DOHH2 (cell line): ENCODE results near the gene PBRM1.

Experiments
- CTCF ChIP-seq: fragments of 200-600 bp; sonication (generic); IDR thresholded peaks from one replicate; pipeline ENCODE4 v1.5.1; 2014; ENCODE audit warnings: antibody characterized with exemption, mild to moderate bottlenecking, low read depth, low read length; ENCODE audit not compliant: poor library complexity, severe bottlenecking
- EZH2phosphoT487 ChIP-seq: fragments of 200-600 bp; sonication (generic); IDR thresholded peaks from 2 replicates; pipeline ENCODE4 v1.6.1; 2017; ENCODE audit warnings: borderline replicate concordance, mild to moderate bottlenecking, antibody characterized with exemption, low read length, moderate library complexity, mixed read lengths

GRCh38 chr3:52722491-52722890 lies 36.8 kb upstream of the PBRM1 start:
- TF ChIP-seq EZH2phosphoT487: no peak
- no peak for TF ChIP-seq CTCF
